ENCODE measurements around the gene C1QBP.

Gene C1QBP, protein sequence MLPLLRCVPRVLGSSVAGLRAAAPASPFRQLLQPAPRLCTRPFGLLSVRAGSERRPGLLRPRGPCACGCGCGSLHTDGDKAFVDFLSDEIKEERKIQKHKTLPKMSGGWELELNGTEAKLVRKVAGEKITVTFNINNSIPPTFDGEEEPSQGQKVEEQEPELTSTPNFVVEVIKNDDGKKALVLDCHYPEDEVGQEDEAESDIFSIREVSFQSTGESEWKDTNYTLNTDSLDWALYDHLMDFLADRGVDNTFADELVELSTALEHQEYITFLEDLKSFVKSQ

DNA sequence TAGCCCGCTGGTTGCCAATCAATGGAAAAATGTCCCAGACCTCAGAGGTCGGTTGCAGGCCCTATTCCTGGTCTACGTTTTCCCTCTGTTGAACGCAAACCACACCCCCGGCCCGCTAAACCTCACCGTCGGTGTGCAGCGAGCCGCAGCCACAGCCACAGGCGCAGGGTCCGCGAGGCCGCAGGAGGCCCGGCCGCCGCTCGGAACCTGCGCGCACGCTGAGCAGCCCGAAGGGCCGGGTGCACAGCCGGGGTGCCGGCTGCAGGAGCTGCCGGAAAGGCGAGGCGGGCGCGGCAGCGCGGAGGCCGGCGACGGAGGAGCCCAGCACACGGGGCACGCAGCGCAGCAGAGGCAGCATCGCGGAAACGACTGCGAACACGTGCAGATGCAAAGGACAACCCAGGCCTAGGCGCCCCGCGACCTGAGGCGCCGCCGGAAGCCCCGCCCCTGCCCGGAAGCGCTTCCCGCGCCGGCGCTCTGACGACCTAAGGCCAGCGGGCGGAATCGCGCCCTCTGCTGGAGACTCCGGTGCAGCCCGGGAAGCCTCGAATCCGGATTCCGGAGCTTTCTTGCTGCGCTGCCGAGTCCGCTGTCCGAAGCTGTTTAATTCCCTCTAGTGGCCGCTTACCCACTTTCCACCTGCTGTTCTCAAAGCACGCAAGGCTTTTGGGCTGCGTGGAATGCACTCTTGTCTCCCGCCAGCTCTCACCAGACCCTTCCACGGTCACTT is at the start of gene C1QBP:
TSS of gene C1QBP (minus strand) at position 440 of the 730 bp plus-strand sequence. CDS start at position 358, 82 bp downstream.
- peak; percentile 85 for DNase-seq (ENCODE audit: low read depth)

DNA sequence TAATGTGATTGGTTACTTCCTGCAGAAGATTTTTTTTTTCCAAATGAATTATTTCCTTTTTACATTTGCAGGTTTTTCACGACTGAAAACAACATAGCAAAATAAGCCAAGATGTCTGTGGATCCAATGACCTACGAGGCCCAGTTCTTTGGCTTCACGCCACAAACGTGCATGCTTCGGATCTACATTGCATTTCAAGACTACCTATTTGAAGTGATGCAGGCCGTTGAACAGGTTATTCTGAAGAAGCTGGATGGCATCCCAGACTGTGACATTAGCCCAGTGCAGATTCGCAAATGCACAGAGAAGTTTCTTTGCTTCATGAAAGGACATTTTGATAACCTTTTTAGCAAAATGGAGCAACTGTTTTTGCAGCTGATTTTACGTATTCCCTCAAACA is 49.8 kb upstream of the C1QBP start:
- no peak for DNase-seq (ENCODE audit: low read depth)

DNA sequence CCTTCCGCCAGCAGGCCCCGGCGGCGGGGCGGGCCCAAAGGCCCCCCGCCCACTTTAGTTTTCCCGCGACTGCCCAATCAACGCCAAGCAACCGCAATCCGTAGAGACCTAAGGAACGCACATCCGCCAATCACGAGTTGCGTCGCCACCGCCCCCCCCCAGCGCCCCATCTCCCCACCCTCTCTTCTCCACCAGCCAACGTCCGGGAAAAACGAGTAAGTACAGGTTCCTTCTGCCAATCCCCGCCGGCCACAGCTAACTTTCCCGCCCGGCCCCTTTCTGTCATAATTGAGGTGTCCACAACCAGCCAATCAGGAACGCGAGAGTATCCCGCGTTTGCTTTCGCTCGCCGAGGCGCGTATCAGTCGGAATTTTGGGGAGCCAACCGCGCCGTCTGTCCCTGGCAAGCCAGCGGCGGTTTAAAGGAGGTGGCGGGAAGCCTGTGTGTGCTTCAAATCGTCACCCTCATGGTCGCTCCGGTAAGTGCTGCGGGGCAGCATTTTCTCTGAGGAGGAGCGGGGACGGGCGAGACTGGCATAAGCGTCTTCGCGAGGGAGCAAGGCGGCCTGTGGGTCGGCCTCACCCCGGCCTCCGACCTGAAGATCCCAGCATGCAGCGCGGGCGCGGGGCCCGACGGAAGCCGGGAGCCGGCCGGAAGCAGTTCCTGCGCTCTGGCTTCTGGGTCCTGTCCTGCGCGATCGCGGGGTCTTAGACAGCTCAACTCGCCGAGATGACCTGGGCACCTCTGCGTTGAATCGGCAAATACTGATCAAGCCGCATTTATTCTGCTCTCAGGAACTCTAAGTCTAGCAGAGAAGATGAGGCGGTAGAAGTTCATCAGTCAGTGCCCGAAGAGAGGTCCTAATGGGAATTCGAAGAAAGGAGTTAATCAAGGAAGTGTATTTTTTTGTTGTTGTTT is 47.5 kb upstream of the C1QBP start, which contains the start of gene MIS12:
TSS of gene MIS12 (plus strand) at position 361 of the 919 bp plus-strand sequence. CDS start 2,297 bp downstream, outside the sequence.
- DNase-seq (ENCODE audit: low read depth), result peak; percentile 99

DNA sequence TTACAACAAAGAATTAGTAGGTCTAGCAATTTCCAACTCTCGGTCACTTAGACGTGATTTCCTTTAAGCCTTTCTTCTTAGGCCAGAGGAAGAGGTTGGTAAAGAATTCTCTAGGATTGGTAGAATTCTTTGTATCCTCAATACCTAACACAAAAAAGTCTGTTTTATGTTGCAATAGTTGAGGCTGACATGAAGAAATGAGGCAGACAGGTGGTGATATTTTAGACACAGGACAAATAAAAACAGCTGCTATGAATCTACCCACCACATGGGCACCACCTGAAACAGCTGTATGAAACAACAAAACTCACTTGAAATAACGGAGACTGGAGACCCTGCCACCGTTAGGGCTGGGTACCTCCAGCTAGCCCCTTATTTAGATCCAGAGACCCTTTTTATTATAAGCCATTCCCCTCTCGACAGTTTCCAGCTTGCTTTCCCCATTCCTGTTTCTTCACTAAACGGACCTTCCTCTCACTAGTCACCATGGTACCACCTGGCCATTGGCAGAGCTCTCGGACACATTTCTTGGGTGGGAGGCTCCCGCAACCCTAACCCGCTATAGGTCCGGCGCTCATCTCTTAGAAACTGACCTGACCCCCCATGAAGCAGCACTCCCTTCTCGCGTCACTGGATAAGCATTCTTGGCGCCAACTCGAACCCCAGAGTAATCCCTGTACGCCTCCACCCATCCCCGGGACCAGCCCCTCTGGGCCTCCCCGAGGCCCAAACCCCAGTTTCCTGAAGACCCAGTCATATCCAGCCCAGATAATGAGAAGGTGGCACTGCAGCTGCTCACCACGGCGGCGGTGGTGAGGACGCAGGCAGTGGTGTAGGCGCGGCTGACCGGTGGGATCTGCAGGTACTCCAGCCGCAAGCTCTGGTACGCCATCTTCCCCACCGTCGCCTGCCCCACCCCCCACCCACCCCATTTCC is 46.6 kb upstream of the C1QBP start, which contains the start of gene DERL2:
TSS of gene DERL2 (minus strand) at position 909 of the 936 bp plus-strand sequence. CDS start at position 892, 17 bp downstream.
- peak; percentile 51 for DNase-seq (ENCODE audit: low read depth)

GRCh38 chr17:5481451-5481850 is 42.5 kb upstream of the C1QBP start:
- no peak for DNase-seq (ENCODE audit: low read depth)

DNA sequence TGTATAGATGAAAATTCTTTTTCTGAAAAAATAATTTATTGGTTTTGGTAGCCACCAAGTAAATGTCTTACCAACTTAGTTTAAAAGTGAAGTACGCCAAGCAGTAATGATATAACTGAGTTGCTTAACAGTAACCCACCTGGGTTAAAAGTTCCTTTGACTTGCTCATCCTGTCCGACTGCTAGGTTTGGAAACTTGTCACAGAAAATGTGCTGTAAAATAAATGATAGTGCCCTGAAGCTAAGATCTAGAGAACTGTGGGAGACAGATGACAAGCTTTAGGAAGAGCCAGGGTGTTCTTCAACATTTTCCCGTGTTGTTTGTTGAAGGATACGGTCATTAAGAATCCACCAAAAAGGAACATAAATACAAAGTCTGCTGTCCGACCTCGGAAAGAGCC is 42.0 kb upstream of the C1QBP start:
- no peak for DNase-seq (ENCODE audit: low read depth)

DNA sequence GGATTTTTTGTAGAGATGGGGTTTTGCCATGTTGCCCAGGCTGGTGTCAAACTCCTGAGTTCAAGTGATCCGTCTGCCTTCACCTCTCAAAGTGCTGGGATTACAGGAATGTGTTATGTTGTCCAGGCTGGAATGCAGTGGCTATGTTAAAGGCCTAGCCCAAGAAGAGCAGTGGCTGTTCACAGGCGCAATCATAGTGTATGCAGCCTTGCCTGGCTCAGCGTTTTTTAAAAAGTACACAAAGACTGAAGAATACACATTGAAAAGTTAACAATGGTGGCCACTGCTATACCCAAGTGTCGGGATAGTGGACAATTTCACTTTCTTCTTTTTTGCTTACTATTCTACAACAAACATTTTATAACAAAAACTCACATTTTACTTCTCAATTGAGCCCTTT is 40.0 kb upstream of the C1QBP start:
- no peak for DNase-seq (ENCODE audit: low read depth)

DNA sequence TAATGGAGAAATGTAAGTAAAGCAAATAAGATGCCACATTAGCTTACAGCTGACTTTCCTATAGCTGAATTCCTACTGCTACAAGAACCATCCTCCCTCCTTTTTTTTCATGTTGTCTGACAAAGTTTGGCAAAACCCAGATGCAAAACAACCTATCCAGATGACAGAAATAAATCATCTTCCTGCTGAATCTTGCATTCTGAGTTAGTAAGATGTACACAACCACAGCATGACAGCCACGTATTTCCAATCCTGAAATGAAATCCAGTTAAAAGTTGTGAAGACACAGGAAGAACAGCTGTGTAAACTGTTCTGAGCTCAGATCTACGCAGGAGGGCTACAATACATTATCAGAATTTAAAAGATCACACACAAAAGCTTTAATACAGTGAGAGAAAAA is 35.0 kb upstream of the C1QBP start:
- DNase-seq (ENCODE audit: low read depth), result peak; percentile 70

- DNase-seq (ENCODE audit: low read depth), result peak; percentile 61
These were observed 33.6 kb upstream of the C1QBP start for GRCh38 chr17:5472511-5472910.

- DNase-seq (ENCODE audit: low read depth), result no peak
These were observed 29.1 kb upstream of the C1QBP start for GRCh38 chr17:5468075-5468473.

DNA sequence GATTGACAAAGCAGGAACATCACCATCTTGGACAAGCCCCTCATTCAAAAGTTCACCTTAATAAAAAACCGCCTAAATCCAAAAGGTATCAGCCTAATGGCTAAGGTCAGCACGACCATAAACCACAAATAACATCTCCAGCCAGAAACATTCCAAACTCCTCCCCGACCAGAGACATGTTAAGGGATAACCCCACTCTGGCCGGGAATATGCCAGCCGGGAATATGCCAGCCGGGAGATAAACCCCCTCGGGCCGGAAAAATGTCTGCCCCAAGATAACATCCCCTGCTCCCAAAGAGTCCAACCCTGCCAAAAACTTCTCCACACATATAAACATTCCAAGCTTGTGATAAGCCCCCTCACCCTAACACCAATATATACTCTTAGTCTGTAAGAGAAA is 28.5 kb upstream of the C1QBP start:
- DNase-seq (ENCODE audit: low read depth), result no peak

DNA sequence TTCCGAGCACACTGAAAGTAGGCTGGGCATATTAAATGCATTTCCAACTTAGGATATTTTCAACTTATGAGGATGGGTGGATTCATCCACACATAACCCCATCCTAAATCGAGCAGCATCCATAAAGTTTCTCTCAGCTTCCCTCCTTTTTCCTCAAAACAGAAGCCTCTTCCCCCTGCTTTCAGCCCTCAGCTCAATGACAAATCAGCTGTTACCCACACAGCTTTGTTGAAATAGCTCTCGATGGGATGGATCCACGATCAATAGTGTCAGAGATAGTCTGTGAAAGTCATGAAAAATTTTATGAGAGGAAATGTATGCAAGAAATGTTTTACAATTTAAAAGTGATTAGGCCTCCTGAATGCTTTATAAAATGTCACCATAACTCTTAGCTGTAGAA is 27.3 kb upstream of the C1QBP start:
- no peak for DNase-seq (ENCODE audit: low read depth)

- no peak for DNase-seq (ENCODE audit: low read depth)
These were observed 26.0 kb upstream of the C1QBP start for GRCh38 chr17:5464717-5465507.

DNA sequence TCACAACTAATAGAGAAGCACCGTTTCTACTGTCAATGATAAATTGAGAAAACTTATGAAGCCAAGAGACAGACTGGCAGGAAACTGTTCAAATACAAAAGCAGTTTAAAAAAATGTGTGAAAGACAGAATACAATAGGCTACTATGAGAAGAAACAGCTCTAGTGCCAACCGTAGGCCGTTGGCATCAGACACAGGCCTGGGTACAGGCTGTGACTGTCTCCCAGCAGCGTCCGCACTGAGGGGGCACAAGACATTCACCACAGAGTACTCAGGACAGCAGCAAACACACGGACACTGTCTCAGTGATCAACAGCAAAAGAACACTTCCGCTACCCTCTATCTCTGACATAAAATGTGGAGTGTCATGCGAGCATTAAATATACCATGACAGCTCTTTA is 7.8 kb upstream of the C1QBP start:
- no peak for DNase-seq (ENCODE audit: low read depth)

DNA sequence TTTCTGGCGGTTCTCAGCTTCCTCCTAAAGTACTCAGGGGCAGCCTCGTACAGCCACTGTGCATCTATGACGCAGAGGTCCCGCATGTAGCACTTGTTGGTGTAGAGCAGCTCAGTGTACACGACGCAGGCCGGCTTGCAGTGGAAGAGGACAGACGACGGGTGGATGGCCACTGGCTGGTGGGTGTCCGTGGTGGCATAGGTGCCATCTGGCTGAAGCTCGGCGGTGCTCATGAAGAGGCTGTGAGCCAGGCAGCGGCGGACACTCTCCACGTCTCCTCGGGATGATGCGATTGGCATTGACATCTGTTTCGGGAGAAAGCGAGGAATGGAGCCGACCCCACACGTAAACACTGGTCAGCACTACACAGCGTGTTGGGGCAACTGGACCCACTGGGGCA is 5.3 kb upstream of the C1QBP start:
- no peak for DNase-seq (ENCODE audit: low read depth)

- no peak for DNase-seq (ENCODE audit: low read depth)
These were observed 4.8 kb upstream of the C1QBP start for GRCh38 chr17:5443728-5444127.

GRCh38 chr17:5439446-5439764 is 450 bp upstream of the C1QBP start:
- DNase-seq (ENCODE audit: low read depth), result no peak

DNA sequence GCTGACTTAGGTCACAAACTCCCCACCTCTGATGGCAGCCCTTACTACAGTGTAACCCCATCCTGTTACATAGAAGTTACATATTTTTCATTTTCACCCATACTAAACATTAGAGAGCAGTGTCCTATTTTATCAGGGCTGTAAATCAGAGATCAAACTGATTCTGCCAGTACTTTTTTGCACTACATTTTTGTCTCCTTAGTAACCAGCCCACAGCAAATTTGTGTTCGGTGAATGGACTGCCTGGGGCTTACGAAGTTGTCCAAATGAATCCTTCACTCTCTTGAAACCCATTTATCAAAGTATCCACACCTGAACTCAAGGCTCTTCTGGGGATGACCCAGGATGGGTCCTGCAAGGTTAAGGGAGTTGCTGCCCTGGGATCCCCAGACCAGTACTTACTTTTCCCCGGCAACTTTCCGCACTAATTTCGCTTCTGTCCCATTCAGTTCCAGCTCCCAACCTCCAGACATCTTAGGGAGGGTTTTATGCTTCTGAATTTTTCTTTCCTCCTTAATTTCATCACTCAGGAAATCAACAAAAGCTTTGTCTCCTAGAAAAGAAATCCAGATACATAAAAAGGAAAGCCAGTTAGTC is 1.1 kb downstream of the C1QBP start:
- DNase-seq (ENCODE audit: low read depth), result peak; percentile 60

- DNase-seq (ENCODE audit: low read depth), result peak; percentile 32
These were observed 3.1 kb downstream of the C1QBP start for GRCh38 chr17:5435781-5436315.

GRCh38 chr17:5434984-5435383 is 4.0 kb downstream of the C1QBP start:
- no peak for DNase-seq (ENCODE audit: low read depth)

Data from amniotic epithelial cell (primary cell).